NCI-H82 treated with DMSO at 0.1 percent for 48 hours (cell line): ENCODE measurements around the gene SPATA3.
"Not testable (repeated sequence)": the region's sequence is repeated elsewhere in the genome, so short reads cannot be mapped to it uniquely, and the experiment has no call there.

ENCODE experiments used
- DNase-seq: peaks from one replicate; lab custom pipeline; 2025; ENCODE audit not compliant: unreplicated experiment; lab: John Stamatoyannopoulos, UW

Gene SPATA3

DNA sequence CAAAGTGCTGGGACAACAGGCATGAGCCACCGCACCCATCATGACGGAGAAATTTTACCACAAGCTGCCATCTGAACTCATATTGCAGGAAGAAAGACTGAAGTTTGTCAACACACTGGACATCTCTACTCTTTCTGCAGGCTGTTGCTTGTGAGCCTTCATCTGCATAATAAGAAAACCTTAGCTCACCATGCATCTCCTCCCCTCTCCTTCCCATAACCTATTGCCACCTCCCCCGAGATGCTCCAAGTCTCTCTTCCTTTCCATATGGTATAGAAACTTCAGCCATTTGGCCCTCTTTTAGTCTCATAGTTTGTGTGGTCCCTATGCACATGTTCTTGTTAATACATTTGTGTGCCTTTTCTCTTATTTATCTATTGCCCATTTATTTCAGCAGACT, 22.3 kb downstream of the SPATA3 start:
- DNase-seq = no peak

DNA sequence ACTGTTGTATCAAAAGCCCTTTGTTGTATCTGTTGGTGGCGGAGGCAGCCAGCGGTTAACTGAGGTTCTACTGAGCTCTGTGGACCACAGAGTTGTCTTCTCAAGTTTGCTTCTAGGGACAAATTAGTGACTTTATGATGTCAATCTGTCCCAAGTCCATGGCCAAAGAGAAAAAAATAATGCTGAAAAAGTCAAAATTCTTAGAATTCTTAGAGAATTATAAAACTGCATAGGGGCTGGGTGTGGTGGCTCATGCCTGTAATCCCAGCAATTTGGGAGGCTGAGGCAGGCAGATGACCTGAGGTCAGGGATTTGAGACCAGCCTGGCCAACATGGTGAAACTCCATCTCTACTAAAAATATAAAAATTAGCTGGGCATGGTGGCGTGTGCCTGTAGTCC, 29.1 kb downstream of the SPATA3 start:
- not testable (repeated sequence) for DNase-seq

DNA sequence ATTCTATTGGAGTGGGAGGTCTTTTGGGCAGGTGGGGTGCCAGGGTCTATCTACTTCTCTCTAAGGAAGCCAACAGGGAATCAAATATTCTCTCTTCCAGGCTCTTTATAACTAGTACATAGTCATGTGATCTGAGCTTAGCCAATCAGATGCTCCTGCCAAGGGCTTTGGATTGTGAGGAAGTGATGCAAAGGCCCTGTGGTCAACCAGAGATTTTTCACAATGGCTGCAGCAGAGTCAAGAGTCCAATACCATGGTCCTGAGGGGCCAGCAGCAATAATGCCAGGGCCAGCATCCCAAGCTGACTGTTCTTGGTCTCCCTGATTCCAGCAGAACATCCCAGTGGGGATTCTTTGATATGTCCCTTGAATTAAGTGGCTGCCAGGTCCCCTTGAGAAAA, 33.0 kb downstream of the SPATA3 start:
- no peak for DNase-seq

DNA sequence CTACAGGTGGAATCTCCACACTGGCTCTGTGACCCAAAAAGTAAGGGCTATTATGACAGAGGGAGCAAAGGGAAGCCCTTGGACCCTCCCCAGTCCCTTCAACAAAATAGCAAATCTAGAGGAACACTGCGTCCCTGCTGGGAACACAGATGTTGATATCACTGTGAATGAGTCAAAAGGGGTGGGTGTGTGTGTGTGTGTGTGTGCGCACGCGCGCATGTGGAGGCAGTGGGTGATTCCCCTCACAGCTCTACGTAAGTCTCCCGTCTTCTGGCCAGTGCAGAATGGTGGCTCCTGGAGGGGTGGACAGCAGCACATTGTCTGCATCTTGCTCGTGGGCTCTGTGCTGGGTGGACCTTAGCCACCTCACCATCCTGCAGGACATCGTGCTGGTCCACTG, 33.6 kb downstream of the SPATA3 start:
- no peak for DNase-seq

DNA sequence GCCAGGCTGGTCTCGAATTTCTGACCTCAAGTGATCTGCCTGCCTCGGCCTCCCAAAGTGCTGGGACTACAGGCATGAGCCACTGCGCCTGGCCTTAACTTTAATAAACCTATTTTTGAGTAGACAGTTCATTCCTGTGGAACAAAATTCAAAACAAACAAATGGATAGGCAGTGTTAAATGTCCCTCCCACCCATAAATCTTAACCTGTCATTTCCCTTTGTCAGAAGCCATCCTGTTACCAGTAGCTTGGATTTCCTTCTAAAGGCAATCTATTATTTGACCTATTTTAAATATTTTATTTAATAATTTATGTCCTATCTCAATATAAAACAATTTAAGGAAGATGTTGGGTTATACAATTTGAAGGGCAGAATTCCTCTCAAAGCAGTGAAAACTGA, 34.8 kb downstream of the SPATA3 start:
- no peak for DNase-seq

DNA sequence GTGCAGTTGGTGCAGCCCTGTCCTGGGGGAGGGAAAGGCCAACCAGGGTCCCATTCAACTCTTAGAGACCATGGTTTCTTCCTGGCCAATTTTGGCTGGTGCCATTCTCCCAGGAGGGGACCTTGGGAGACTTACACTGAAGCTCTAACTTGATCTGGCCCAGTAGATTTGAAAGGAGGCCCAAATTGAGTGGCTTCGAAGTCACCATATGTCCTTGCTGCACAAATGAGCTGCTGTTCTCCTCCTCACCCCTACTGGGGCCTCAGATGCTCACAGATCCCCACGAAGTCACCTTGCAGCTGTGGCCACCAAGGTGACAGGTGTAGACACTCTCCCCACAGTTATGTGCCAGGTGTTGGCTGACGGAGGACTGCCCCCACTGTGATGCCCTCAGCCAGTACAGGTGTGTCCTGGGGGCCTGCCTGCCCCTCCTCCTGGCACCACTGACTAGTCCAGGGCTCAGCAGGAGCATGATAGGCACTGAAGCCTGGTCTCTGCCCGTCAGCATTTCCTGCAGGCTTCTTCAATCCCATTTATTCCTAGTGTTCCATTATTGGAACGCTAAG, 36.7 kb downstream of the SPATA3 start:
- no peak for DNase-seq

DNA sequence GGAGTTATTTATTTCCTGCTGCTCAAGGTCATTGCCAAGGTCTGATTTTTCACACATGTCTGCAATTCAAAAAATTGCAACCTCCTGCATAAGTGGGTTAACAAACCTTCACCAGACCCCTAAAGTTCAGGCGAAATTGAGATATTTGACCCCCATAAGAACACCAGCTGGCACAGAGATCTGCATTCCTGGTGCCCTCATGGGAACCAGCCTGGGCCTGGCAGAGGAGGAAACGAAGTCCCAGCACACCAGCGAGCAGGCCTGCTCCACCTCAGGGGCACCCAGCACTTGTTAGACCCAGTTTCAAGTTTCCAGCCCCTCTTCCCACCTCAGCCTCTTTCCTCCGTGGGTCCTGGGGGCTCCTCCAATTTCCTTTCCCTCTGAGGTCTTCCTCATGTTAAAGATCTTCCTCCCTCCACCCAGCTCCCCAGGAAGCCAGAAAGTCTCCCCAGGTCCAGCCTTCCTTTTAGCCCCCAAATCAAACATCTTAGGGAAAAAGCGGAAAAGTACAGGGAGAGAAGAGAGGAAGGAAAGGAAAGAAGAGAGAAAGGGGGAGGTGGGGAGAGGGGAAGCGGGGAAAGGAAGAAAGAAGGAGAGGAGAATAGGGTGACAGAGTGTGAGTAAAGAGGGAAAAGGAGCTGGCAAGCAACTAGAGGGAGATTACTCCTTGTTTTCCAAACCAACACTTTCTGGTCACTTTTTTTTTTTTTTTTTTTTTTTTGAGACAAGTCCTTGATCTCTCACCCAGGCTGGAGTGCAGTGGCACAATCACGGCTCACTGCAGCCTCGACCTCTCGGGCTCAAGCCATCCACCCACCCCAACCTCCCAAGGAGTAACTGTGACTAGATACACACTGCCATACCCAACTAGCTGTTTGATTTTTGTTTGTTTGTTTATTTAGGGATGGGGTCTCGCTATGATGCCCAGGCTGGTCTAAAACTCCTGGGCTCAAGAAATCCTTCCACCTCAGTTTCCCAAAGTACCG, 37.5 kb downstream of the SPATA3 start:
- DNase-seq = no peak

DNA sequence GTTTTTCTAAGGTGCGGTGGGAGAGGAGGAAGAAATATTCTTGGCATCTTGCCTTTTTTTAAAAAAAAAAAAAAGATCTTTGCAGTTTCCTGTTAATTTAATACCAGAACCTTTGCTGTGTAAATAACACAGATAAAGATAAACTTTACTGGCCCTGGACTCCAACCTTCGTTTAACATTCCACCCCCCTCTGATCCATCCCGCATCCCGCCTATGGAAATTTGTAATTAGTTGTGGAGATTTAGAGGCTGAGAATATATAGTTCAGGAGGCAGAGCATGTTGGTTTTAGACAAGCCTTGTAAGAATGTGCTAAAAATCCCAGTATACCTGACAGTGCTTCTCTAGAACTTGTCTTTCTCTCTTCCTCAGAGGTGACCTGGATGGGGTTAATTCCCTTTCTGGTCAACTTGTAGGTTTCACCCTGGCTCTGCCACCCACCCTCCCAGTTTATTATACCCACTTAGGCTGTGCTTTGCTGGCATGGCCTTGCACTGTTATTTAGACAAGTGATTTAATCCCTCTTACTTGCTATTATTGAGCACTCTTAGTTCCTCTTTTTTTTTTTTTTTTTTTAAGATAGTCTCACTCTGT, 38.5 kb downstream of the SPATA3 start:
- DNase-seq = no peak

DNA sequence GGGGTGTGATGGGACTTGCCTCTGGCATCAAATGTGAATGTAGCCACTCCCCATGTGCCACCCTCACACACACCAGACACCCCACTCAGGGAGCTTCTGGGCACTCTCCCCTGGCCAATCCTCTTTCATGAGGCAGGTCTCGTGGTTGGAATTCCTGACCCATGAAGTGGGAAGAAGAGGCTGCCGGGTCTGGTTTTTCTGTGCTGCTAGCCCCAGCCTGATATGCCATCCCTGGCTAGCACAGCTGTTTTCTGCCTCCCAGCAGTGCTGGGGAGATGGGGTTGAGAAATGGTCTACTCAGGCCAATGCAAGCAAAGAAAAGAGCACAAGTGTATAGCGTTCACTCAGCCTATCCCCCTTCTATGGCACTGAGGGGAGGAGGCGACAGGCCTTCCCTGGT, 40.2 kb downstream of the SPATA3 start:
- DNase-seq = no peak

DNA sequence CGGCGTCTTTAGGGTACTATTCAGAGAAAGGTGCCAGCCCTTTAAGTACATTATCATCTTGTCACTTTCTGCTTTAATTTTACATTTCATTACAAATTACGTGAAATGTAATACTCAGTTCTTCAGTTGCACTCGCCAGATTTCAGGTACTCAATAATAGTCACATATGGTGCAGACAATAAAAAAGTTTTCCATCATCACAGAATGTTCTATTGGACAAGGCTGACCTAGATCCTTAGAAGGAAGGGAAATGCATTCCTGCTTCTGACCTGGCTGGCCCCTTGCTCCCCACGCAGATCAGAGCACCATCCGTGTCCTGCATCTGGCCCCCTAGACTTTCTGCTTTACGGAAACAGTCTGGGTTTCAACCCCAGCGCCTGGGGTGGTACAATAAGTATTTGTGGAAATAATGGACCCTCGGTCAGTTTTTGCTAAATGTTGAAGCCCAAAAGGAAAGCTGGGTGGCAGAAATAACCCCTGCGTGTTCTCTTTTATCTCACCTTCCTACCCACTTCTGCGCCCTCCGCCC, 40.7 kb downstream of the SPATA3 start:
- DNase-seq = no peak

DNA sequence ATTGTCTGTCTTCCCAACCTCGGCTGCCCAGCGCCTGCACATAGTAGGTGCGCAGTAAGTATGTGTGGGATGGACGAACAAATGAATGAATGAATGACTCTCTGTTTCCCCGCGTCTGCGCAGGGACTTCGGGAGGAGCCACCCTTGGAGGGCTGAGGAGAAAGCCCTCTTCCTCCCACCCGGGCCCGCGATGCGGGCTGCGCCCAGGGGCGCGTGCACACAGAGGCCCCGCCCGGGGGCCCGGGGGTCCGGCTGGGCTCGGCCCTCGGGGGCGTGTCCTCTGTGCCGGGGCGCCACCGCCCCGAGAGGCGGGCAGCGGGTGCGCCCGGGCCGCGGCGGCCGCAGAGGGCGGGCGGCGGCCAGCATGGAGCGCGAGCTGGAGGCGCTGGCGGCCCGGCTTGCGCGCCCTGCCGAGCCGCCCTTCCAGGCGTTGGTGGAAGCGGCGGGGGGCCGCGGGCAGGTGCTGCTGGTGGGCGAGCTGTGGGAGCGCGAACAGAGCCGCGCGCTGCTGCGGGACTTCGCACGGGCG, 41.3 kb downstream of the SPATA3 start, which contains the start of gene C2orf72:
C2orf72 (plus strand) TSS at position 322 of the 529 bp plus-strand sequence; CDS start at position 365, 43 bp downstream.
- DNase-seq = no peak

DNA sequence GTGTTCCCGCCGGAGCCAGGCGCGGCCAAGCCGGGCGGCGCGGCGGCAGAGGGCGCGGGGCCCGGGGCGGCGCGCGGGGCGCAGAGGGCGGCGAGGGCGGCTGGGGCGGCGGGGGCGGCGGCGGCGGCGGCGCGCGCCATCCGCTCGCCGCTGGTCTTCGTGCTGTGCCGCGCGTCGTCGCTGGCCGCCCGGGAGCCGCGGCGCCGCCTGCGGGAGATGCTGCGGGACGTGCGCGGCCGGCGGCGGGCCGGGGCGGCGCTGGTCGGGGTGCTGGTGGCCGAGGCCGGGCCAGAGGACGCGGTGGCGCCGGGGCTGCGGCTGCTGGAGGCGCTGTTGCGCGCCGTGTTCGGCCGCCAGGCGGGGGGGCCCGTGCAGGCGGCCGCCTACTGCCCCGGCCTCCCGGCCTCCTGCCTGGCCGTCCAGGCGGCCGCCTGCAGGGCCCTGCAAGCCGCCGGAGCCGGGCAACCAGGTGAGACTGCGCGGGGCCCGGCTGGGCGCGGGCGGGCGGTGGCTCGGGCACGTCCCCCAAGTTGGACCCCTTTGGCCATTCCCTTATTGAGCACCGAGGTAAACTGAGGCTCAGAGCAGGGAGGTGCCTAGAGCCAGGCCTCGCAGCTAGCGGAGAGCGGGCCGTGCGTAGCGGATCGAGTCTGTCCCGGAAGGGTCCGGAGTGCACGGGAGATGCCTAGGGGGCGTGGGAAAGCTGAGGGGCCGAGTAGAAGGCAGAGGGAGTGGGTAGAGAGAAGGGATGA, 42.0 kb downstream of the SPATA3 start:
- DNase-seq = no peak

DNA sequence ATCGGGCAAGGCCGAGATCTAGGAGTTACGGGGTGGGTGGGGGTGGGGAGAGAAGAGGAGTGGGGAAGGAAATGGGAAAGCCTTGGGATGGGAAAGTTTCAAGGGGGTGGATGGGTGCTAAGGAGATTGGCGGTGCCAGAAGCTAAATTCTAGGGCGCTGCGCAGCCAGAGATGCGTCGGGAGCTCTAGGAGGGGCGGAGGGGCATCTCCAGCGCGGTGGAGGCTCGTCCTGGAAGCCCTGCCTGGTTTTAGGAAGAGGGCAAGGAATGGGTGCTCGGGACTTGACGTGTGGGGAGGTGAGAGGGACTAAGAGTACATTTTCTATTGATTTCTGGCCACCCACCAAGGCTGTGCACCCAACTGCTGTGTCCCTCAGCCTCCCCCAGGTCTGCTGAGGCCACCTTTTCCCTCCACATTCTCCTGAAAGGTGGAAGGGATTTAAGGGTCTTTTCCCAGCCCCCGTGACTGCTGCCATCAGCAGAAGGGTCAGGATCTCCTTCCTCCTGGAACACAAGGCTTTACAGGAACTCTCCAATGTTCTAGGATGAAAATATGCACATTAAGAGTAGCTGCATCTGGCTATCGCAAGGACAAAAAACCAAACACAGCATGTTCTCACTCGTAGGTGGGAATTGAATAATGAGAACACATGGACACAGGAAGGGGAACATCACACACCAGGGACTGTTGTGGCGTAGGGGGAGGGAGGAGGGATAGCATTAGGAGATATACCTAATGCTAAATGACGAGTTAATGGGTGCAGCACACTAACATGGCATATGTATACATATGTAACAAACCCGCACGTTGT, 42.8 kb downstream of the SPATA3 start:
- no peak for DNase-seq

DNA sequence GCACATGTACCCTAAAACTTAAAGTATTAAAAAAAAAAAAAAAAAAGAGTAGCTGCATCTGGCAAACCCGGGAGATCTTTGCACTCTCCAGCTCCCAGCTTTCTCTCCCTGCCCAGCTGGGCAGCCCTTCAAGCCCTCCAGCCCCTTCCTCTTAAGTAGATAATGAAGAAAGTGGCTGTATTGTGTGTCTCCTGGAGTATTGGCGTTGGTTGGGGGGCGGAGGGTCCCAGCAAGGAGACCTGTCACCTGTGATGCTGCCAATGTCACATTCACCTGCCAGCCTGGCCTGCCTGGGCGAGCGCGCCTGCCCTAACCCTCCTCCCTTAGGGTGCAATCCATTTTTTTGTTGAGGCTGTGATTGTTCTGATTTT, 43.4 kb downstream of the SPATA3 start:
- no peak for DNase-seq

DNA sequence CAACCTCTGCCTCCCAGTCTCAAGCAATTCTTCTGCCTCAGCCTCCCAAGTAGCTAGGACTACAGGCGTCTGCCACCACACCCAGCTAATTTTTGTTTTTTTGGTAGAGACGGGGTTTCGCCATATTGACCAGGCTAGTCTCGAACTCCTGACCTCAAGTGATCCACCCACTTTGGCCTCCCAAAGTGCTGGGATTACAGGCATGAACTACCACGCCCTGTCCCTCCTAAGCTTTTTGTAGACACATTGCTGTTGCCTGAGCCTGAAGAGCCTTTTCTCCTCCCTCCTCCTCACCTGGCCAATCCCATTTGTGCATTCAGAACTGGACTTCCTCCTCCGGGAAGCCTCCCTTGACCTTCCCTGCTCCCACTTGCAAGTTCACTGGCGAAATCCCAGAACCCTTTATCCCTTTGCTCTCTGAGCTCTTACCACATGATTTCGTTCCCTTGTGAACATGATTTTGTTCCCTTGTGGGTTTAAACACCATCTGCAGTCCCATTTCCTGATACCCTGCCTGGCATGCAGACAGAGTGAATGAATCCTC, 44.0 kb downstream of the SPATA3 start:
- no peak for DNase-seq

DNA sequence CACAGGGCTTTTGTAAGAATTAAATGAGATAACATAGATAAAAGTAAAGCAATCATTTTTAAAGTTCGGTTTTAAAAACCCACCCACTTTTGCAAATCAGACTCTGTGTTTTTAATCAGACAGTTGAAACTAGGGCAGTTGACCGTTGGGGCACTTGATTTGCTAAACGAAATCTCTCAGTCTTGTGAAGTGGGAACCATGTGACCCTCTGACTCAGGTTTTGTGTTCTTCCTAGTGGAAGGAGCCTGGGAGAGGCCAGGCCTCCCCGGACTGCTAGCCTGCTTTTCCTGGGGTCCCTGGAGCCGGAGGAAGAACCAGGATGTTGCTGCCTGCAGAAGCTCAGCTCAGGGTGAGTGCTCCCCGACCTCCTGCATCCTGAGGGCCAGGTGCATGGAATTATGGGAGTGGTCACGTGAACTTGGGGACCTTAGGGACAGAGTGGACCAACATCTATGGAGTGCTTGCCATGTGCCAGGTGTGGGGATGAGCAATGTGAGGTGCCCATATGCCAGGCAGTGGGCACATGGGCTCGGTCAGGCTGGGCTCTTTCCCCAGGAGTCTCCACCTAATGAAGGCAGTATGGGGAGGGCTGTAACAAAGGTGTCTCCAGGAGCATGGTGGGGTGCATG, 45.3 kb downstream of the SPATA3 start:
- DNase-seq = no peak

DNA sequence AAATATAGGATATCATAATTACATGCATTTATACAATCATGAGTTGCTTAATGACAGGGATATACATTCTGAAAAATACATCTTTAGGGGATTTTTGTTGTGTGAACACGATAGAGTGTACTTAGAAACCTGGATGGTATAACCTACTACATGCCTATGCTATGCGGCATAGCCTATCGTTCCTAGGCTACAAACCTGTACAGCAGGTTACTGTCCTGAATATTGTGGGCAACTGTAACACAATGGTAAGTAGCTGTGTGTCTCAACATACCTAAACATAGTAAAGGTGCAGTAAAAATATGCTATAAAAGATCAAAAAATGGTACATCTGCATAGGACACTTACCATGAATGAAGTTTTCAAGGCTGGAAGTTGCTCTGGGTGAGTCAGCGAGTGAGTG, 47.9 kb downstream of the SPATA3 start:
- no peak for DNase-seq

DNA sequence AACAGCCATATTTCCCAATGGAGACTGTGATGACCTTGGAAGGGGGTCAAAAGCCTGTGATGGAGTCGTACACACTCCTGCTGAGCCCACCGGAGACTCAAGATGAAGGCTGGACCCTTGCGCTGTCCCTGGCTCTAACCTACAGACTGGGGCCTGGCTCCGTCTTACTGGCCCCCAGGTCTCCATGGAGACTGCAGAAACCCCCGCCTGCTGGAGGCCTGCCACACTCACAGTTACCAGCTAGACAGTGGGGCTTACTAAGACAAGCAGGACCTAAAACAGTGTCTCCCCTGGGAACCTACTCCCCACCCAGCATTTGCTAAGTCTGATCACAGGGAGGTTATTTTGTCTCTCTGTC, 51.0 kb downstream of the SPATA3 start:
- no peak for DNase-seq

DNA sequence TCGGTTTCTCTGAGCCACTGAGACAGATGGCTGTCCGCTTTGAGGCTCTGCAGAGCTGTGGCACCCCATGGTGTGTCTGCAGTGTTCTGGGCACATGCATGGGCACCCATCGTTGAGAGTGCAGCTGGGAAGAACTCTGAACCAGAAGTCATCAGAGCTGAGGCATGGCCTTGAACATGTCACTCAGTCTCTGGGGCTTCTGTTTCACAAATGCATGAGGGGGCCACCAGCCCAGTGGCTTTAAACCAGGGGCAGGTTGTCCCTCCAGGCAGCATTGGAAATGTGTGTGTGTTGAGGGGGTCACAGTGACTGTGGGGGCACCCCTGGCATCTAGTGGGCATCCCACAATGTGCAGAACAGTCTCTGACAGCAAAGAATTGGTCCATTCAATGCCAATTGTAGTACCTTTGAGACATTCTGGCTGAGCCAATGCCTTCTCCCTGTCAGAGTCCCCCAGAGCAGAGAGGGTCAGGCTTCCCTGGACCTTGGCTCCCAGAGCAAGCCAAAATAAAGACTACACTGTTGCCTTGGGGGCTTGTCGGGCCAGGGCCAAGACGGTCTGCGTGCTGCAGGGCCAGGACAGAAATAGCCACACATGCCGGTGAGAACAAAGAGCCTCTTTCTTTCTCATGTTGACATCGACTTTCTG, 51.5 kb downstream of the SPATA3 start:
- DNase-seq = no peak
